GM18526 (cell line): ENCODE measurements around the gene MPZL3.

Experiments
- POLR2A ChIP-seq: IDR thresholded peaks from 3 replicates; pipeline ENCODE4 v1.6.1; 2011; ENCODE audit not compliant: insufficient read length; ENCODE audit errors: extremely low read depth

The MPZL3 gene

GRCh38 chr11:118226781-118227180 is 25.4 kb downstream of the MPZL3 start:
- no peak for TF ChIP-seq POLR2A

- no peak for TF ChIP-seq POLR2A
These were observed 25.9 kb downstream of the MPZL3 start for GRCh38 chr11:118226296-118226695.

- TF ChIP-seq POLR2A = no peak
These were observed 27.5 kb downstream of the MPZL3 start, which contains the start of gene JAML for GRCh38 chr11:118224511-118225188. Gene JAML, minus strand, starts transcription at chr11:118225011. Its CDS starts 10,145 bp downstream, at chr11:118214866.

- no peak for TF ChIP-seq POLR2A
These were observed 28.2 kb downstream of the MPZL3 start for GRCh38 chr11:118223992-118224391.

- TF ChIP-seq POLR2A = no peak
These were observed 28.6 kb downstream of the MPZL3 start for GRCh38 chr11:118223570-118223969.

GRCh38 chr11:118222437-118222836 is 29.7 kb downstream of the MPZL3 start:
- TF ChIP-seq POLR2A = no peak

- TF ChIP-seq POLR2A = no peak
These were observed 30.7 kb downstream of the MPZL3 start for GRCh38 chr11:118221419-118221818.

GRCh38 chr11:118219732-118220131 is 32.4 kb downstream of the MPZL3 start:
- TF ChIP-seq POLR2A = no peak

GRCh38 chr11:118219244-118219643 is 32.9 kb downstream of the MPZL3 start:
- no peak for TF ChIP-seq POLR2A

GRCh38 chr11:118217575-118217974 is 34.6 kb downstream of the MPZL3 start:
- no peak for TF ChIP-seq POLR2A

- no peak for TF ChIP-seq POLR2A
These were observed 35.3 kb downstream of the MPZL3 start for GRCh38 chr11:118216621-118217481.

GRCh38 chr11:118215765-118216164 is 36.4 kb downstream of the MPZL3 start:
- no peak for TF ChIP-seq POLR2A

GRCh38 chr11:118215262-118215661 is 36.9 kb downstream of the MPZL3 start:
- TF ChIP-seq POLR2A = no peak

GRCh38 chr11:118214210-118214914 is 37.8 kb downstream of the MPZL3 start:
- no peak for TF ChIP-seq POLR2A

GRCh38 chr11:118213781-118214180 is 38.4 kb downstream of the MPZL3 start:
- TF ChIP-seq POLR2A = no peak

- no peak for TF ChIP-seq POLR2A
These were observed 39.0 kb downstream of the MPZL3 start for GRCh38 chr11:118213201-118213600.
